Activated T-helper 2 cell treated with anti-CD3 and anti-CD28 coated beads, Interferon-gamma antibody, Interleukin-2, Interleukin-4, amounts not matched to agents 10 μg/mL and 5 μg/mL and 100 μg/mL, durations not matched to agents 14 hours and 24 hours and 36 hours (primary cell): Measurements from ENCODE around the gene ADAMTS9. TPM values are rescaled to one million over a fixed set of nuclear protein-coding genes. Genes with fewer than 3 reads are reported as not detected.

ENCODE experiments used
- DNase-seq: peaks from one replicate; pipeline ENCODE4 v3.0.0; 2021; ENCODE audit warnings: low spot score
- H3K27ac Mint-ChIP-seq: one replicate; pipeline ENCODE4 v1.8.0; 2021; ENCODE audit warnings: mixed read lengths
- H3K27me3 Mint-ChIP-seq: one replicate; pipeline ENCODE4 v1.8.0; 2021; ENCODE audit warnings: low read depth, mixed read lengths
- H3K36me3 Mint-ChIP-seq: one replicate; pipeline ENCODE4 v1.8.0; 2021; ENCODE audit warnings: low read depth, mixed read lengths
- H3K4me1 Mint-ChIP-seq: one replicate; pipeline ENCODE4 v1.8.0; 2021; ENCODE audit warnings: low read depth, mixed read lengths
- H3K4me3 Mint-ChIP-seq: one replicate; pipeline ENCODE4 v1.8.0; 2021; ENCODE audit warnings: low read depth, mild to moderate bottlenecking, moderate library complexity, mixed read lengths
- H3K9me3 Mint-ChIP-seq: one replicate; pipeline ENCODE4 v1.8.0; 2021; ENCODE audit warnings: mixed read lengths
- intact Hi-C: fragments of 100-400 bp; cut with micrococcal nuclease; formaldehyde crosslinking; loops from one replicate; pipeline ENCODE4 v1.15.1; 2023
- total RNA-seq: library from RNA; stranded (reverse); gene quantifications from 2 replicates; pipeline ENCODE4 v1.2.3, GENCODE V29; 2022

Gene ADAMTS9
- total RNA-seq, 1 donor from 2014 or later = not detected

GRCh38 chr3:64644483-64644882 lies 43.3 kb downstream of the ADAMTS9 start:
- Mint-ChIP-seq H3K4me1 (no peaks in the 10 kb centered on the region), H3K27me3 (no peaks in the 10 kb centered on the region), H3K9me3 (no peaks in the 10 kb centered on the region), H3K36me3 (no peaks in the 10 kb centered on the region), H3K4me3 (no peak overlapping the region), H3K27ac (no peak overlapping the region)
- intact Hi-C loops = no loop called here
- DNase-seq = no peak

- Mint-ChIP-seq H3K4me3 (no peak overlapping the region), H3K4me1 (no peaks in the 10 kb centered on the region), H3K9me3 (no peaks in the 10 kb centered on the region), H3K36me3 (no peaks in the 10 kb centered on the region), H3K27me3 (no peaks in the 10 kb centered on the region), H3K27ac (no peak overlapping the region)
- DNase-seq = no peak
- intact Hi-C loops = no loop called here
These were observed 45.3 kb downstream of the ADAMTS9 start for GRCh38 chr3:64642327-64643151.

GRCh38 chr3:64638981-64639481 lies 48.8 kb downstream of the ADAMTS9 start:
- Mint-ChIP-seq H3K9me3 (no peaks in the 10 kb centered on the region), H3K27me3 (no peaks in the 10 kb centered on the region), H3K4me3 (no peak overlapping the region), H3K27ac (no peak overlapping the region), H3K36me3 (no peaks in the 10 kb centered on the region), H3K4me1 (no peaks in the 10 kb centered on the region)
- intact Hi-C loops = no loop called here
- DNase-seq = no peak

- DNase-seq = no peak
- Mint-ChIP-seq H3K9me3 (no peaks in the 10 kb centered on the region), H3K27me3 (no peaks in the 10 kb centered on the region), H3K27ac (no peak overlapping the region), H3K36me3 (no peaks in the 10 kb centered on the region), H3K4me3 (no peak overlapping the region), H3K4me1 (no peaks in the 10 kb centered on the region)
- intact Hi-C loops = no loop called here
These were observed 49.3 kb downstream of the ADAMTS9 start for GRCh38 chr3:64638511-64638910.

- H3K27ac Mint-ChIP-seq = no peak overlapping the region
- H3K4me3 Mint-ChIP-seq = no peak overlapping the region
- no peak for DNase-seq
- H3K9me3 Mint-ChIP-seq = no peaks in the 10 kb centered on the region
- no peaks in the 10 kb centered on the region for H3K4me1 Mint-ChIP-seq
- no peaks in the 10 kb centered on the region for H3K27me3 Mint-ChIP-seq
- H3K36me3 Mint-ChIP-seq = no peaks in the 10 kb centered on the region
- intact Hi-C loops = no loop called here
These were observed 53.4 kb downstream of the ADAMTS9 start for GRCh38 chr3:64634417-64634816.

GRCh38 chr3:64631951-64632350 lies 55.8 kb downstream of the ADAMTS9 start:
- H3K27ac Mint-ChIP-seq = no peak overlapping the region
- intact Hi-C loops = no loop called here
- DNase-seq = no peak
- no peak overlapping the region for H3K4me3 Mint-ChIP-seq
- H3K4me1 Mint-ChIP-seq = no peaks in the 10 kb centered on the region
- no peaks in the 10 kb centered on the region for H3K27me3 Mint-ChIP-seq
- H3K36me3 Mint-ChIP-seq = no peaks in the 10 kb centered on the region
- H3K9me3 Mint-ChIP-seq = no peaks in the 10 kb centered on the region

- H3K4me3 Mint-ChIP-seq = no peak overlapping the region
- no peaks in the 10 kb centered on the region for H3K36me3 Mint-ChIP-seq
- no peak overlapping the region for H3K27ac Mint-ChIP-seq
- H3K4me1 Mint-ChIP-seq = no peaks in the 10 kb centered on the region
- DNase-seq = no peak
- intact Hi-C loops = no loop called here
- H3K9me3 Mint-ChIP-seq = no peaks in the 10 kb centered on the region
- no peaks in the 10 kb centered on the region for H3K27me3 Mint-ChIP-seq
These were observed 60.1 kb downstream of the ADAMTS9 start for GRCh38 chr3:64627471-64628321.

- DNase-seq = no peak
- Mint-ChIP-seq H3K36me3 (no peaks in the 10 kb centered on the region), H3K27me3 (no peaks in the 10 kb centered on the region), H3K4me1 (no peaks in the 10 kb centered on the region), H3K4me3 (no peak overlapping the region), H3K9me3 (no peaks in the 10 kb centered on the region), H3K27ac (no peak overlapping the region)
- intact Hi-C loops = no loop called here
These were observed 60.8 kb downstream of the ADAMTS9 start for GRCh38 chr3:64627042-64627441.

- Mint-ChIP-seq H3K4me1 (no peaks in the 10 kb centered on the region), H3K4me3 (no peak overlapping the region), H3K27ac (no peak overlapping the region), H3K36me3 (no peaks in the 10 kb centered on the region), H3K9me3 (no peaks in the 10 kb centered on the region), H3K27me3 (no peaks in the 10 kb centered on the region)
- intact Hi-C loops = no loop called here
- no peak for DNase-seq
These were observed 62.4 kb downstream of the ADAMTS9 start for GRCh38 chr3:64625381-64625780.

- Mint-ChIP-seq H3K27ac (no peak overlapping the region), H3K36me3 (no peaks in the 10 kb centered on the region), H3K4me1 (no peaks in the 10 kb centered on the region), H3K9me3 (no peaks in the 10 kb centered on the region), H3K27me3 (no peaks in the 10 kb centered on the region), H3K4me3 (no peak overlapping the region)
- no peak for DNase-seq
- intact Hi-C loops = no loop called here
These were observed 64.7 kb downstream of the ADAMTS9 start for GRCh38 chr3:64623125-64623524.

- intact Hi-C loops = no loop called here
- Mint-ChIP-seq H3K36me3 (no peaks in the 10 kb centered on the region), H3K4me1 (no peaks in the 10 kb centered on the region), H3K9me3 (no peaks in the 10 kb centered on the region), H3K27ac (no peak overlapping the region), H3K4me3 (no peak overlapping the region), H3K27me3 (no peaks in the 10 kb centered on the region)
- DNase-seq = no peak
These were observed 65.9 kb downstream of the ADAMTS9 start for GRCh38 chr3:64621726-64622395.

- DNase-seq = no peak
- Mint-ChIP-seq H3K9me3 (no peaks in the 10 kb centered on the region), H3K27ac (no peak overlapping the region), H3K4me3 (no peak overlapping the region), H3K4me1 (no peaks in the 10 kb centered on the region), H3K27me3 (no peaks in the 10 kb centered on the region), H3K36me3 (no peaks in the 10 kb centered on the region)
- intact Hi-C loops = no loop called here
These were observed 66.5 kb downstream of the ADAMTS9 start for GRCh38 chr3:64621275-64621674.
